ENCODE results near the gene ZNF8.

GRCh38 chr19:58351558-58351878 is 72.8 kb downstream of the ZNF8 start:
- no peak for TF ChIP-seq CTCF (conservative IDR thresholded peaks at IDR 0.05; ENCODE audit: low read length)
- no peak for TF ChIP-seq EZH2phosphoT487 (IDR thresholded peaks at IDR 0.05; ENCODE audit: borderline replicate concordance, low read depth, low read length)
